Hindlimb muscle (tissue), 1 donor: Measurements from ENCODE around the gene PER3. TPM values are rescaled to one million over a fixed set of nuclear protein-coding genes. Genes with fewer than 3 reads are reported as not detected.

Experiments
- DNase-seq: peaks from one replicate; pipeline ENCODE4 v3.0.0-alpha.2; 2013
- polyA plus RNA-seq: library from polyadenylated mRNA; unstranded; fragments of 120-200 nt; gene quantifications from one replicate; pipeline ENCODE4 v1.2.1, GENCODE V29; 2013; ENCODE audit not compliant: insufficient read length

Gene PER3
- polyA plus RNA-seq, result 10.7 TPM

DNA sequence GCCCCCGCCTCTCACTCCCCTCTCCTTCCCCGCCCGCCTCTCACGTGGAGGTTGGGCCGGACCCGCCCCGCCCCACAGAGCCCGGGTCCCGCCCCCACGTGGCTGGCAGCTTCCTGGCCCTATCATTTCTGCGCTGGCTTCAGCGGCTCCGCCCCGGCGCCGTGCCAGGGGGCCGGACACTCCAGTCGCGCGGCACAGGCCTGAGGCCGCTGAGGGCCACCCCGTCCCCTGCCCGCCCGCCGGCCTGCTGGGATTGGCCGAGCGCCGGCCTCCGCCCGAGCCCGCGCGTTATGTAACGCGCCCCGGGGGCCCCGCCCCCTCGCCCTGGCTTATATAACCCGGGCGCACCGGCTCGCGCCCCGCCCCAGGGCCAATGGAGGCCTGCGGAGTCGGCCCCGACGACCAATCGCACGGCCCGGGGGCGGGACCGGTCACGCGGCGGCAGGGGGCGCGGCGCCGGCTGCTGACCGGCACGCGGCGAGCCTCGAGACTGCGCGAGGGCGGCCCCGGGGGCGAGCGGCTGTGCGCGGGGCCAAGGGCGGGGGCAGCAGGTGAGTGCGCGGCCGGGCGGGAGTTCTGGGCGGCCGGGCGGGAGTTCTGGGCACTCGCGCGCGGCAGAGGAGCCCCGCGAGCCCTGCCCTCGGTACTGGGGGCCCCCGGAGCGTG, at the start of gene PER3:
Gene PER3, plus strand, starts transcription at position 466 of the 666 bp plus-strand sequence. CDS start 587 bp downstream, outside the sequence.
- DNase-seq, result peak; percentile 97

DNA sequence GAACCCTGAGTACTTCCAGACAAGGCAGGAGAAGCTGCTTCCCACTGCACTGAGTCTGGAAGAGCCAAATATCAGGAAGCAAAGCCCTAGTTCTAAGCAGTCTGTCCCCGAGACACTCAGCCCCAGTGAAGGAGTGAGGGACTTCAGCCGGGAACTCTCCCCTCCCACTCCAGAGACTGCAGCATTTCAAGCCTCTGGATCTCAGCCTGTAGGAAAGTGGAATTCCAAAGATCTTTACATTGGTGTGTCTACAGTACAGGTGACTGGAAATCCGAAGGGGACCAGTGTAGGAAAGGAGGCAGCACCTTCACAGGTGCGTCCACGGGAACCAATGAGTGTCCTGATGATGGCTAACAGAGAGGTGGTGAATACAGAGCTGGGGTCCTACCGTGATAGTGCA, 46.0 kb upstream of the PER3 start:
- DNase-seq, result no peak

DNA sequence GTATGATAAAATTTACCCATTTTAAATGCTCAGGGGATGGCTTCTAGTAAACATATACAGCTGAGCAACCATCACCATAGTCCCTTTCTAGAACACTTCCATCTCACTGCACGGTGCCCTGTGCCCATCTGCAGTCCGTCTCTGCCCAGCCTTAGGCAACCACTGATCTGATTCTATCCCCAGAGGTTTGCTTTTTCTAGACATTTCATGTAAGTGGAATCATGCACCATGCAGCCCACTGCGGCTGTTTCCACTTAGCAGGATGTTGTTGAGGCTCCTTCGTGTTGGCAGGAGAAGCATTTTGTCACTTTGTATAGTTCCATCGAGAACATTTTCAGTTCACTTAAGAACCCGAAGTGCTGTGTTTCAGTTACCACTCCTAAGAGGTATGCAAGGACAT, 40.7 kb upstream of the PER3 start:
- DNase-seq, result no peak

DNA sequence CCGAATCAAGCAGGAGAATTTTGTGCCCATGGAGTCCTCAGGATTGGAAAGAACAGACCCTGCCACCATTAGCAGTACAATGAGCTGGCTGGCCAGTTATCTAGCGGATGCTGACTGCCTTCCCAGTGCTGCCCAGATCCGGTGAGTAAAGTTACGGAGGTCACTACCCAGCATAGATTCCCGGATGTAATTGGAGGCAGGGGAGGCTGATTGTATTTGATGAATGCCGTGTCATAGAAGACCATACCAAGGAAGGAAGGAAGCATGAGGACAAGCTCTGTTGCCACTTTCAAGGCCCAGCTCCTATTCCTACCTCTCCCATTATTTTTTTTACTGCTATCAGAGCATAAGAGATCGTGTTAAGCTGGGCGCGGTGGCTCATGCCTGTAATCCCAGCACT, 39.2 kb upstream of the PER3 start:
- DNase-seq, result no peak

DNA sequence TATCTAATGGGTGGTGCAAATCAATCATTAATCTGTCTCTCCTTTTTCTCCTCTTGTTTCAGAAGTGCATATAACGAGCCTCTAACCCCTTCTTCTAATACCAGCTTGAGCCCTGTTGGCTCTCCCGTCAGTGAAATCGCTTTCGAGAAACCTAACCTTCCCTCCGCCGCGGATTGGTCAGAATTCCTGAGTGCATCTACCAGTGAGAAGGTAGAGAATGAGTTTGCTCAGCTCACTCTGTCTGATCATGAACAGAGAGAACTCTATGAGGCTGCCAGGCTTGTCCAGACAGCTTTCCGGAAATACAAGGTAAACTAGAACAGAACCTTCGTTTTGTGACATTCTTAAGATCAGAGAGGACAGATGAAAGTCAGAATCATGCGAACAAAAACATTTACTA, 38.3 kb upstream of the PER3 start:
- no peak for DNase-seq

DNA sequence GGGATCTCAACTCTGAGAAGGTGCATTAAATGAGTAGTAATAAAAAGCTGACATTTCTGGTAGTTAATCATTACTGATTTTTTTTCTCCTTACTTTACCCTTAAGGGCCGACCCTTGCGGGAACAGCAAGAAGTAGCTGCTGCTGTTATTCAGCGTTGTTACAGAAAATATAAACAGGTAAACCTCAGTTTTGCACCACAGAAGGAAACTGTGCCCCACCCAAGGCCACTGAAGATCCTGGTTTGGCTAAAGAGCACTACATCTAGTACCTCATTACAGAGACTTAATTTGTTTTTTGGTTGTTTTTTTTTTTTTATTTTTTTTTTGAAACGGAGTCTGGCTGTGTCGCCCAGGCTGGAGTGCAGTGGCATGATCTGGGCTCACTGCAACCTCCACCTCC, 36.5 kb upstream of the PER3 start:
- no peak for DNase-seq

DNA sequence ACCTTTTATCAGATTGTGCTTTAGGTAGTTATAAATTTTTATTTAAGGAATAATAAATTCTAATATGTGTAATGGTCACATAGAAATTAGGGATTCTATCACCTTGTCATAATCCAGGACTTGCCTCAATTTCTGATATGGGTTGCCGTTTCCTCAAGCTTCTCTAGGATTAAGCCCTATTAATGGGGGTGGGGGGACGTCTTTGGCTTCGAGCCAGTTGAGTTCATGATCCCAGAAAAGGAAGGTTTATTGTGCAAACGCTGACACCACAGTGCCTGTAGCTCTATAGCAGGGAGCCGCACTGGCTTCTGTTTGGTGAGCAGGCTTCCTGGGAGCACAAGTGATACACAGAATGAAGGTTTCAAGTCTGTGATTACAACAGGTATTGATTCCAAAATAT, 35.0 kb upstream of the PER3 start:
- no peak for DNase-seq

DNA sequence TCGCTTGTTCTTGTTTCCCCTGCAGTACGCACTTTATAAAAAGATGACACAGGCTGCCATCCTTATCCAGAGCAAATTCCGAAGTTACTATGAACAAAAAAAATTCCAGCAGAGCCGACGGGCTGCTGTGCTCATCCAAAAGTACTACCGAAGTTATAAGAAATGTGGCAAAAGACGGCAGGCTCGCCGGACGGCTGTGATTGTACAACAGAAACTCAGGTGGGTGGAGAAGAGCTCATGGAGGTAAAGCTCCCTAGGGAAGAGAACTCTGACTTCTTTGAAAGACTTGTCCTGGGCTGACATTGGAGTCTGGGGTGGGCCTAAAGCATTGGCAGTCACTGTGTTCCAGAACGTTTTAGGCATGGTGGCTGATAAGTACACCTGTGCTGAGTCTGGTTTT, 32.9 kb upstream of the PER3 start:
- no peak for DNase-seq

DNA sequence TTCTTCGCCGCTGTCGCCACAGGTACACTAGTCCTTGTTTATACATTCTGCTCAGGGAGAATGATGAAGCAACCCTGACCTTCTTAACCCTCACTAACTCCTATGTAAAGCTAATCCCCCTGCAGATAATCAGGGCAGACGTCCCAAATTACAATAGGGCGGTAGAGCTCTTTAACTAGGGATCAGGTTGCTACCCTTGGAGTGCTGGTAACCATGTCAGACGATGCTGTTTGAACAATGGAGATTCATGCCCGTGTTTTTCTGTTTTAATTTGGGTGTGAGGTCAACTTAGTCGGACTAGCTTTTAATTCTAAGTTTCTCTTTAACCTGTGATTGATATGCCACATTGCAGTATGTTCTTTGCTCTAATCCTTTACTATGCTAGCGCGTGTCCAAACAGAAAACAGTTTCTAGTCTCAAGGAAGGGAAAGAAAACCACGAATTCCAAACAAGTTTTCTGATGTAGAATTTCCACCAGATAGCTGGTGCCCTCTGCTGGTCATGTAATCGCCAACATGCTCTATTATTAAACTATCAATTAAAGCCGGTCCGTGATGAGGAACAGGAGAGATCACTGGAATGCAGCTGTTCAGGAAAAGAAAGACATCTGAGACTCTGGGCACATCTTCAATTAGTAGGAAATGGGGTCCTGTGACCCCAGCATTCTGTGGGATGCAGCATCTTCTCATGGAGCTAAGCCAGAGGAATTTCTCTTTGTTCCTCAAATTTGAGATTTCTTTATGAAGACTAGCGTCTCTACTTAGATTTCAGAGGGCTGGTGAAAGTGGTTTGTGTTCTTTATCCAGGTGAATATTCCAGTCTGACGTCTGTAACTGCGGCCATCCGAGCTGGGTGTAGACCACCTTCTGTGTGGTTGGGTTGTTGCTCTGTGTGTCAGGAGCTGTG, 31.3 kb upstream of the PER3 start:
- peak; percentile 69 for DNase-seq

DNA sequence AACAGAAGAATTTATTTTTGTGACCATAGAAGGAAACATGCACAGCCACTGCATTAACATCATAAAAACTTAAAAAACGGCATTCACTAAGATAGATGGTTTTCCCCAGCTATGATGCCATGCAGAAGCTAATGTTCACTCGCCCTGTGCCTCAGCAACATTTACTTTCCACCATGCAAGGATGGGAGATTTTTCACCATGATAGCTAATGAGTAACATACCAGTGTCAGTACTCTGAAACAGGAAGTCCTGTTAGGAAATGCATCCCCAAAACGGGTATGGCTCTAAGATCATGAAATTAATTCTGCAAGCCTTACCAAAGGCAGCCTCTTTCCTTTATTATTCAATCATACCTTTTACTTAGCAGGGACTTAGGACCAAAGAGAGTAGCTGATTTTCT, 30.4 kb upstream of the PER3 start:
- no peak for DNase-seq

DNA sequence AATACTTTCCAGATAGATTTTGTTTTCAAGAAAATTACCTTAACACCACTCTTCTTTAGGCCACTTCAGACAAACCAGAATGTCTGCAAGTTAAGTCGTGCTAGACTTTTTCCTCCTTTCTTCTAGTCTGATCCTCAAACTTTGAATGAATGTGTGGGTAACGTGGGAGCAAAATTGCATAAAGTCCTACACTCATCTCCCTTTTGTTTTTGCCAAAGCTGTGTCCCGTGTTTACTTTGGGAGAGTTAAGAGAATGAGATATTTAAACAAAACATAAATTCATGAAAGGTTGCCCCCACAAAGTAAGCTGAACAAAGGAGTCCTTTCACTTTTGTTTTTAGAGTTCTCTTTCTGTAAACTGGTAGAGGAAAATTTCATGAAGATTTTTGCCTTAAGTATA, 29.9 kb upstream of the PER3 start:
- no peak for DNase-seq

DNA sequence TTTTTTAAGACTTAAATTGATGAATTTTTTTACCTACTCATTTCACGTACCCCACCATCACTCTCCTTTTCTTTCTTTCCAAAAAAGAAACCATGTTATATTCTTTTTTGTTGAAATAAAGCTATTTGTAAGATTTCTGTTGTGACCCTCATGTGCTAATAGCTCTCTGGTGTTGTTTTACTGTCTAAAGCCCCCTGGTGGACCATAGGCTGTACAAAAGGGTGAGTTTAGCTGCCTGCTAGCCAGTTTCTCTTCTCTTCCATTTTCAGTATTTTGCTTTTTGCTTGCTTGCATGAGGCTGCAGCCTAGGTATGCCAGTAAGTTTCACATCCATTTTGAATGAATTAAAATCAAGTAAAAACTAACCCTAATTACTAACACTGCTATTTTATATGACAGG, 28.6 kb upstream of the PER3 start:
- DNase-seq, result no peak

DNA sequence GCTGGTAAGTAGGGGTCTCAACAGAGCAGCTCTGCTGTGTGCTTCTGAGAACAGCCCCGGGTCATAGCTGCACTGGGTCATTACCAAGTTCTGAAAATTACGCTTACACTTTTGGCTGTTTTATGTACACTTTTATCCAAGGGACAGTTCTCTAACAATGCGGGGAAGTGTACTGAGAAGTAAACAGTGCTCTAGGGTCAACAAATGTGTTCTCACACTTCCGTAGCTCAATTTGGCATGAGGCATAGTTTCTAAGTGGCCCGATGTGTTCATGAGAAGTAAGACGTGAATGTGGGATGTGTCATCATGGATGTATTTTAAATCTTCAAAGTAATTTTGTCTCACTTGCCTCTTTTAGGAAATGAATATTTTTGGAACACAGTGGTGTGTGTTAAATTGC, 23.8 kb upstream of the PER3 start:
- no peak for DNase-seq

DNA sequence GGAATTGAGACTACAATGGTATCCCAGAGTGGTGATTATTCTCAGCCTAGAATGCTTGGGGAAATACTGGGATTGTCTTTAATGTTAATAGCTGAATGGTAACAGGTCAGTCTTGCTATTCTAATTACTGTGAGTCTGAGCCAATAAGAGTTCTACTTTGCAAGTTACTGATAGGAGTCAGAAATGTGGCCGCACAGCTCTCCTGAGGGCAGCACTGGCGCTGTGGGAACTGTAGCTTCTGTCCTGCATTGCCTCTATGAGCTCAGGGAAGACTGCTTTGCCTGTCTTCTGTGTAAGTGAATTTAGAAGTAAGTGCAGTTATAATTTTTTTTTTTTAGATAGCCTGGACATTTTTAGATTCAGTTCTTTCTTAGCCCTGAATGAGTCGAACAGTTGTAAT, 23.0 kb upstream of the PER3 start:
- DNase-seq, result no peak

DNA sequence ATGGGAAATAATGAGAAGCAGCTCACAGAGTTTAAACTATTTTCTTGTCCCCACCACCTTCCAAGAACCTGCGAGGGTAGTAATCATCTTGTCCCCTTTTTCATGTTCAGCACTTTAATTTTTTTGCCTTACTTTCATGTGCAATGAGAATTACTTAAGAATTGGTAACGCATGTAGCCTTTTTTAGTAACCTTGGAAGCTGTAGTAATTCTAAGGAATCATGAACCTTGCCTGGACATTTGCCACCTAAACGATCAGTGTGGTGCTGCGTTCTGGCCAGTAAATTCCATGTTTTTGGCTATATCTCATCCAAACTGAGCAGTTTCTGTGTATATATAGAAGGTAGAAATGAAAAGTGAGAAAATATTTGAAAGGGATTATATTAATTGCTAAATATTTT, 16.9 kb upstream of the PER3 start:
- no peak for DNase-seq

DNA sequence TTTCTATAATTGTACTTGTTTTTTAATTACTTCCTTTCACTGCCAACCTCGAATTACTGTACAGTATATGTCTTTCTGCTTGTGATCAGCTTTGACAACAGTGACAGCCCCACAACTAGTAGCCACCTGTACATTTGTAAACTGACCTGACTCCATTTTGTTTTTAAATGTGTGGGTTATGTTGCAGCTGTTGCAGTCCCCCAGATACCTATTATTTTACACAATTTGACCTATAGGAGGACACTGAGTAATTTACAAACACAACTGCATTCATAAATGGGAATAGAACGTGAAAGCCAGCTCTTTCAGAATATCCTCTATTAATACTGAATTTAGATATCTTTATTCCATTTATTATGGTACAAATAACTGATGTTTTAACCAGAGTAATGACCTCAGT, 15.5 kb upstream of the PER3 start:
- DNase-seq, result no peak

DNA sequence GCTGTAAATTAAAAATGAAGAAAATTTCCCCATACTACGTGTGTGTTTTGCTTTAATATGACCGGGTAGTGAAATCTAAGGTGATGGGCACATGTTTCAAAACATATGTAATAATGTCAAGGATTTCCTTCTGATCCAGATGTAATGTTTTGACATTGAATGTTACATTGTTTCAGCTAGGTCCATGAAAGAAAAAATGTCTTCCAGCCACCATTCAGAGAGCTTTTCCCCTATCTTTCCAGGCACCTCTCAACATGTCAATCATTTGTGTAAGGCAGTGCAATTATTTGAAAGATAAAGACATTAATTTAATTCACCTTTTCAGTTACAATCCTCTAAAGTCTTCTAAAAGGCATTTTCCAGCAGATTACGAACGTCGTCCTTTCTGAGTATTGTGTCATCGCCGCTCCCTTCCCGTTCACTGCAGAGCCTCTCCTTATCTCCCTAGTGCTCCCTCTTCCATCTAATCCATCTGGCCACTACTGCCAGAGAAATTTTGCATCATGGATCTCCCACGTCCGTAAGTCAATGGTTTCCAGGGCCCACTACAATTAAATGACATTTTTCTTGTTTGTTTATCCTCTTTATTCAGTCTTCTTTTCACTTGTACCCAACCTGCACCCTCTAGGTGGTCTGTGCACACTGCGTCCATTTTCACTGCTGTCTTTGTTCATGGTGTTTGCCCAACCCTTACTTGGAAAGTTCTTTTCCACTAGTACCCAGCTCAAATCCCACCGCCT, 14.2 kb upstream of the PER3 start:
- no peak for DNase-seq

DNA sequence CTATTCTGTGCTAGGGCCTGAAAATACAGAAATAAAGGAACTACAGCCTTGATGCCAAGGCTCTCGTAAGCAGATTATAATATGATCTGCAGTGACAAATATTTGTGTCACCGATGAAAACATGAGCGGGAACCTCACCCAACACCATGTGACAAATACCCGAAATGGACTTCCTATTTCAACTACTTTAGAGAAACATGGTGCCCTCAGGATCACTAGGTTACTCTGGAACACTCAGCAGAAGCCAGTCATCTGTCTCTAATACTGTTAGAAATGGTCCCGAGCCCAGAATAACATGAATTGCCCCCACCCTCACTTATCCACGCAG, 13.5 kb upstream of the PER3 start:
- no peak for DNase-seq

DNA sequence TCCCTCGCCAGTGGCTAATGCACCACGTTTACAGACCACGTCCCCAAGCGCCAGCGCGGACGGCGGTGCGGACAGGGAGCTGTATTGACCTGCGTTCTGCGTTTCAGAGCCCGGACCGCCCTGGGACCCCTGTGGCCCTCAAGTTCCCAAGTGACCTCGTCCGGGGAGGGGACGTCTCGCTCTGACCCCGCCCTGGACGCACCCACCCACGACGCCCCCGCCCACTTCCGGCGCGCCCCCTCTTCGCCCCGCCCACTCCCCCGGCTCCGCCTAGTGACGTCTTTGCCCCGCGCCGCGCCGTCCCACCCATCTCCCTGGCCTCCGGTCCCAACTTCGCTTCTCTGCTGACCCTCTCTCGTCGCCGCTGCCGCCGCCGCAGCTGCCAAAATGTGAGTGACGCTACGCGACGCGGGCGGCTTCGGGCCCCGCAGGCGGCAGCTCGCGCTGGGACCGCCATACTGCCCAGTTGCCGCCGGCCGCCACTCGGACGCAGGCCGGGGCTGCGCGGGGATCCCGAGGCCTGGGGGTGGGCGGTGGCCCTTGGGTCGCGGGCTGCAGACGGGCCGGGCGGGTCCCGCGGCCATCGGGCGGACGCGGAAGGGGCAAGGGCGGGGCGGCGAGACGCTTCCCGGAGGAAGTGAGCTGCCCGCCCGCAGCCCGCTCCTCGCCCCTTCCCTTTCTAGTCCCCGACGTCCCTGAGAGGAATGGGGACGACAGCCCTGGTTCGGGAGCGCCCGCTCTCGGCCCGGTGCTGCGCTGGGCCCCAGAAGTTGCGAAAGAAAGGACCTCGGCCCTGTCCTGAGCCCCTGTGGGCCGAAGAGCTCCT, 12.9 kb upstream of the PER3 start, which contains the start of gene VAMP3:
Gene VAMP3, plus strand, starts transcription at position 300 of the 826 bp plus-strand sequence. Its CDS starts 88 bp downstream, at position 388.
- peak; percentile 86 for DNase-seq

DNA sequence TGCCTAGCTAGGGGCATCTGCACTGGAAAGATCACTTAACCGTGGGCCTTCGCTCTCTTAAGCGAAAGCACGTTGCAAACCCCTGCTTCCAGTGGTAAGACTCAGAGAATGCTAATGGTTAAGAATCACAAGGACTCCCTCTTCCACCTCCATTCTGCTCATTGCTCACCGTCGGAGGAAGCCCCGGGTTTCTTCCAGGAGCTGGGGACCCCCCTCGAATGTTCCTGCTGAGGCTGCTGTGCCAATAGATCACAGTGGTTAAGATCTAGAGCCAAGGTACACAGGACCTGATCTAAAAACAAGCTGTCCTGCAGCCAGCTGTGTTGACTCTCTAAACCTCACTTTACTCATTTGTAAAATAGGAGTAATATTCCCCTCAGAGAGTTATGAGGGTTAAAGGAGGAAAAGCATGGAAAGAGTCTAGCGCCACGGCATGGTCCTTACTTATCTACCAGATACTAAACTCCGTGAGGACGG, 12.2 kb upstream of the PER3 start:
- no peak for DNase-seq

DNA sequence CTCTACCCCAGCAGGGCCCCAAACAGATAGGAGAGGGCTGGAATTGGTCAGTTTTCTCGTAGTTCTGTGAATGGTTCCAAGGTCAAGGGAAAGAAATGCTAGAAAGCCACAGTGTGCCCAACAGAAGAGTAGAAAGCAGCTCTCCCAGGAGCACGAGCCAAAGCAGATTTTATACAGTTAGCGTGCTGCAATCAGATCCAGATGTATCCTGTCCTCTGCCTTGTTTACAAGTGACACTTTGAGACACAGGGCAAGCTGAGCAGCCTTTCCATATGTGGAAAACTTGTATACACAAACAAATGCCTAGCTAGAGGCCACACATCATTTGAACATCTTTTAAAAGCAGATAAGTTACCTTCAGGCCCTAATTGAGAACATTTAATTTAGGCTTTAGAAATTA, 6.5 kb upstream of the PER3 start:
- no peak for DNase-seq

DNA sequence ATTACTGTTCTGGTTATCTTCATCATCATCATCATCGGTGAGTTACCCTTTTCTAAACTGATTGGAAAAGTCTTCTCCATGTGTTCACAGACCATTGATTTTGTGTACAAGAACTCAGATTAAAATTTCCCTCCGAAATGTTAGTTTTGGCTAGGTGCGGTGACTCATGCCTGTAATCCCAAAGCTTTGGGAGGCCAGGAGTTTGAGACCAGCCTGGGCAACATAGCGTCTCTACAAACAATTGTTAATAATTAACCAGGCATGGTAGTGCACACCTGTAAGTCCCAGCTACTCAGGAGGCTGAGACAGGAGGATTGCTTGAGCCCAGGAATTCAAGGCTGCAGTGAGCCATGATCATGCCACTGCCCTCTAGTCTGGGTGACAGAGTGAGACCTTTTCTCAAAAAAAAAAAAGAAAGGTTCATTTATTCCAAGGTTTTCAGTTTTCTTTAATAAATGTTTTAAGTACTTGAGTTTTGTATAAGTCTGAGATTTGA, 5.9 kb upstream of the PER3 start:
- DNase-seq, result no peak
